Measurements from ENCODE around the gene C1orf210.

C1orf210 gene

DNA sequence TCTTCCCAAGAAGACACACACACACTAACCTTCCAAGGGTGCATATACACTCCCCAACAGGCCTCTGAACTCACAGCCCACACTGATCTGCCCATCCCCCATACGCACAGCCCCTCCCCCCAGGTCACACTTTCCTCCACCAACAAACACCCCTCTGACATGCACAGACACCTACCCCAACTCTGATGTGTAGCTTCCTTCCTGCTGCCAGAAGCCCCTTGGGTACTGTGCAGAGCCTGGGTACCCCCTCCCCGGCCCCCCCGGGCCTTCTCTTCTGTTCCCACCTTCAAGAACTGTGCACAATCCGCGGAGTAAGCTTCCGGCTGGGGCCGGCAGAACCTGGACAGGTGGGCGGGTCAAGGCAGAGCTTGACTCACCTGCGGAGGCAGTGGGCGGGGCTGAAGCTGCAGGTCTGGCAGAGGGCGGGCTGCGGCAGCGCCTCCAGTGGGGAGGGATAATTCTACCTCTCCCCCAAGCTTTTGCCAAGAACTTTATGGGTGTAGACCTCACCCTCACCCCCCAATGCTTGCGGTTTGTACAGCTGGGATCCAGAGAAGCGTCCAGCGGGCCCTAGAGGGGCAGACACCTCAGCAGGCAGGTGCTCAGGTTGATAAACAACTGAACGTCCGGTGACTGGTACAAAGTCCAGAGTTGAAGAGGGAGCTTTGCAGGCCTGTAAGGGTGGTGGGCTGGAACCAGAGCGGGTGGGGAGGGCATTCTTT lies at the start of gene C1orf210:
TSS of gene C1orf210 (minus strand) at position 313 of the 722 bp plus-strand sequence. CDS start 2,311 bp downstream, outside the sequence.
- no peak for DNase-seq (ENCODE audit: low spot score)

- DNase-seq (ENCODE audit: low spot score), result no peak
Observed at GRCh38 chr1:43334453-43335205, 49.2 kb upstream of the C1orf210 start.

DNA sequence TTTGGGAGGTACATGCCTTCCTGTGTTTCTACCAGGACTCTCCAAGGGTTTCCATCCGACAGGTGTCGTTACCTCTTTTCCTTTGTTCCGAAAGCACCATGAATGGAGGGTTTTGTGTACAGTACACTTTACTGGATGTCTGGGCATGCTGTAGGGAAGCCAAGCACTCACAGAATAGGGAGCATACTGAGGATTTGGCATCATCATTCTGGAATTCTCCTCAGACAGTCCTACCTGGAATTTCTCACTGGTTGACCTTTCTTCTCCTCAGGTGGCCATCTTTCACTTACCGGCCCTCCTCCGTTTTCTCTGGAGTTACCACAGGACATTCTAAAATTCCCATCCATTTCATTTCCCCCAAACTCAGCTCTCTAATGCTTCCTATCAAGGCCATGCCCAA lies 46.3 kb upstream of the C1orf210 start:
- DNase-seq (ENCODE audit: low spot score), result no peak

DNA sequence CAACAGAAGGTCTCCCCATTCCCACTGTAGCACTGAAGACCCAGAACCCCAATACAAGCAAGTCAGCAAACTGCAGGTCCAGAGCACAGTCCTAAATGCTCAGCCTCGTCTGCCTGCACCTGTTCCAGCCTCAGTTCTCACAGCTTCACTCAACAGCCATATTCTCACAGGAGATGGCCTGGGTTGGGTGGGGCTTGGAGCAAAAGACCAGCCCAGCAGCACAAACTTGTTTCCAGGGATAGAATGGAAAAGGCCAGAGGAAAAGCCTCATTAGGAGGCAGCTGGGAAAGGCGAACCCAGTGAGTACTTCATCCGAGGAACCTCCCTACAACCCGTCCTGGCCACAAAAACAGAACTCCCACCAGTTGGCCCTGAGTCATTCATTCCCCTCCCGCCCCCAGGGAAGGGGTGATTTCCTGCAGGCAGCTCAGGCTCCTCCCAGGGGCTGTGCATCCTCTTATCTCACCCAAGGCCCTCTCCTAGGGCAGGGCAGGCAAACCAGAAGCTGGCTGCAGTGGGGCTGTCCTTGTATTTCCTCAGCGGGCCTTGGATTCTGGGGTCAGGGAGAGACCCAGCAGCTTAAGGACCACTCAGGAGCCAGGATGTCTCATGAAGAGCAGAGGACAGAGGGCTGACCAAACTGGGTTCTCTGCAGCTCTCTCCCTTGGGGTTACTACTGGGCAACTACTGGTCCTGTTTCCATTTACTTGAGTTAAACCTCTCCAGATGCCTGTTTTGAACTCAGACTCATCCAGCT lies 44.8 kb upstream of the C1orf210 start:
- peak; percentile 80 for DNase-seq (ENCODE audit: low spot score)

DNA sequence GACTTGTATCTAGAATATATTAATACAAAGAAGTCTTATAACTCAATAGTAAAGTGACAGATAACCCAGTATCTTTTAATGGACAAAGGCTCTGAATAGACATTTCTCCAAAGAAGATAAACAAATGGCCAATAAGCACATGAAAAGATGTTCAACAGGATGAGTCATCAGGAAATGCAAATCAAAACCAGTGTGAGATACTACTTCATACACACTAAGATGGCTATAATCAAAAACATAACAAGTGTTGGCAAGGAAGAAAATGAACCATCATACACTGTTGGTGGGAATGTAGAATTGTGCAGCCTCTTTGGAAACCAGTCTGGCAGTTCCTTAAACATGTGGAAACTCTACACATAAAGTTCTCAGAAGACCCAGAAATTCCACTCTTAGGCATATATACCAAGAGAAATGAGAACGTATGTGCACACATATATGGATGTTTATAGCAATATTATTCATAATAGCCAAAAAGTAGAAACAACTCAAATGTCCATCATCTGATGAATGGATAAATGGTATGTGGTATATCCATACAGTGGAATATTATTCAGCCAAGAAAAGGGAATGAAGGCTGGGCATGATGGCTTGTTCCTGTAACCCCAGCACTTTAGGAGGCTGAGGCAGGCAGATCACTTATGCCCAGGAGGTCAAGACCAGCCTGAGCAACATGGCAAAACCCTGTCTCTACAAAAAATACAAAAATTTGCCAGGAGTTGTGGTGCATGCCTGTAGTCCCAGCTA lies 42.3 kb upstream of the C1orf210 start:
- no peak for DNase-seq (ENCODE audit: low spot score)

DNA sequence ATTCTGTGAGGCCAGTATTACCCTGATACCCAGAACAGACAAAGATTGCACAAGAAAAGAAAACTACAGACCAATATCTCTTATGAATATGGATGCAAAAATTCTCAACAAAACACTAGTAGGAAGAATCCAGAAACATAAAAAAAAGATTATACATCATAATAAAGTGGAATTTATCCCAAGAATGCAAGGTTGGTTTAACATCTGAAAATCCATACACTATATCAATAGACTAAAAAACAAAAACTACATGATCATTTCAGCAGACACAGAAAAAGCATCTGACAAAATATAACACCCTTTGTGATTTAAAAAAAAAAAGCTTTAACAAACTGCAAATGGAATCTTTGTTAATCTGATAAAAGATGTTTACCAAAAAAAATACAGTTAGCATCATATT lies 40.0 kb upstream of the C1orf210 start:
- no peak for DNase-seq (ENCODE audit: low spot score)

DNA sequence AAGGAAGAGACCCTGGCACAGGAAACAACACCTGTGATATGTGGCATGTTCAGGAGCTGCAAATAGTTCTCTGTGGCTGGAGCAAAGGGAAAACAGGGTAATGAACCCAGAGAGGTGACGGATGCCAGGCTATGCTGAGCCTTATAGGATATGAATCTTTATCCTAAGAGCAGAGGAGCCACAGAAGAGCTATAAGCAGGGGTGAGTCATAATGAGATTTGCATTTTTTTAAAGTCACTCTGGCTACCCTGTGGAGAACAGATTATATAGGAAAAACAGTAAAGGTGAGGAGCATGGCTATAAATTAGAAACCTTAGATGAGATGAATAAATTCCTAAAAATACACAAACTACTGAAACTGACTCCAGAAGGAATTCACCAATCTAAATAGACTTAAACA lies 39.4 kb upstream of the C1orf210 start:
- DNase-seq (ENCODE audit: low spot score), result no peak

DNA sequence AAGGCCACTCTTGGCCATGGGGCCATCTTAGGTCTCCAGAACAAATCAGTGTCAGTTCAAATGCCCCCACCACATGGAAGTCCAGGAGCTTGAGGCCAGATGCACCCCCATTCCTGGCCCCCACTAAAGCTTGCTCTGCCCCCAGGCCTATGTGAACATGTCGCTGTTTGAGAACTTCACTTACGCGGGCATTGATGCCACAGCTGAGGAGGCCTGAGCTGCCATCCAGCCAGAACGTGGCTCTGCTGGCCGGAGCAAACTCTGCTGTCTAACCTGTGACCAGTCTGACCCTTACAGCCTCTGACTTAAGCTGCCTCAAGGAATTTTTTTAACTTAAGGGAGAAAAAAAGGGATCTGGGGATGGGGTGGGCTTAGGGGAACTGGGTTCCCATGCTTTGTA lies 37.1 kb upstream of the C1orf210 start:
- no peak for DNase-seq (ENCODE audit: low spot score)

- no peak for DNase-seq (ENCODE audit: low spot score)
Observed at GRCh38 chr1:43321331-43321891, 36.0 kb upstream of the C1orf210 start.

- no peak for DNase-seq (ENCODE audit: low spot score)
Observed at GRCh38 chr1:43319766-43320165, 34.4 kb upstream of the C1orf210 start.

- DNase-seq (ENCODE audit: low spot score), result no peak
Observed at GRCh38 chr1:43319288-43319687, 33.9 kb upstream of the C1orf210 start.

DNA sequence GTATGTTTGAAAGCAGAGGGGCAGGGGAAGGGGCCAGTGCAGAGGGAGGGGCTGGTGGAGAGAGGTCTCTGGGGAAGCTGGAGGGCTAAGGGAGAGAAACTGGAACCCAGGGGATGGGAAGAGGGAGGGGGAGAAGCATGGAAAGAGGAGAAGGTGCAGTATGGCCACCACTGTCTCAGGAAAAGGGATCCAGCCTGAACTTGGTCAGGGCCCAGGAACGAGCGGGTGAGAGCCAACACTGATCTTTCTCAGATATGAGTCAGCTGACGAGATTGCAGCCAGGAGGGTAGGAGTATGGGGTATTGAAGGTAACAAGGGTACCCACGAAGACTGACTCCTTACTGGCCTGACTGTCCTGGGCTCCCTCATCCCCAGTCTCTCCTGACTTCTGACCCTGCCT lies 33.5 kb upstream of the C1orf210 start:
- no peak for DNase-seq (ENCODE audit: low spot score)

- DNase-seq (ENCODE audit: low spot score), result no peak
Observed at GRCh38 chr1:43317817-43318471, 32.6 kb upstream of the C1orf210 start.

- DNase-seq (ENCODE audit: low spot score), result no peak
Observed at GRCh38 chr1:43316738-43317520, 31.5 kb upstream of the C1orf210 start.

DNA sequence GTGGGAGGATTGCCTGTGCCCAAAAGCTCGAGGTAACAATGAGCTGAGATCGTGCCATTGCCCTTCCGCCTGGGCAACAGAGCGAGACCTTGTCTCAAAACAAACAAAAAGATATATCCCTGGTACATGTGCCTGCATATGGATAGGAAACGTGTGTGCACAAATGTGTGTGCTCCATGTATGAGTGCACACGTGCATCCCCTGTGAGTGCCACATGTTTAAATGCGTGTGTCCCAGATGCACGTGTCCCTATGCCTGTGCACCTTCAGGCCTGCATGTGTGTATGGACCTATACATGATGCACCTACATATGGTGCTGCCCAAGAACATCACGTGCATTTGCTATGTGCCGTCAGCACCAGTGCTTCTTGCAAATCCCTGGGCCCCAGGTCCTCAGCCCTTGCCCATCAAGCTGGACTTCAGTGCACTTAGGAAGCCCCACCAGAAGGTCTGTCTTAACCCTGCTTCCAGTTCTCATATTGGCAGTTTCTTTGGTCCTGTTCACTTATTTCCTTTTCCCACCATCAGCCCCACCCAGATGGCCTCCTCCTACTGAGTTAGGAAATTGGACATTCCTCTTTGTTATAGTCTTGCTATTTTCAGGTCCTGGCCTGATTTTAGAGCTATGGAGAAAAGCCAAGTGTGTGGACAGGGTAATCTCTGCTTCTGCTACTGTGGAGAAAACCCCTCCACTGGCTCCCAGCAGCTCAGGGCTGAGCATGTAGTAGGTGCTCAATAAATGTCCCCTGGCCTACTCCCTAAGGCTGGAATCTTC lies 30.8 kb upstream of the C1orf210 start:
- DNase-seq (ENCODE audit: low spot score), result no peak

DNA sequence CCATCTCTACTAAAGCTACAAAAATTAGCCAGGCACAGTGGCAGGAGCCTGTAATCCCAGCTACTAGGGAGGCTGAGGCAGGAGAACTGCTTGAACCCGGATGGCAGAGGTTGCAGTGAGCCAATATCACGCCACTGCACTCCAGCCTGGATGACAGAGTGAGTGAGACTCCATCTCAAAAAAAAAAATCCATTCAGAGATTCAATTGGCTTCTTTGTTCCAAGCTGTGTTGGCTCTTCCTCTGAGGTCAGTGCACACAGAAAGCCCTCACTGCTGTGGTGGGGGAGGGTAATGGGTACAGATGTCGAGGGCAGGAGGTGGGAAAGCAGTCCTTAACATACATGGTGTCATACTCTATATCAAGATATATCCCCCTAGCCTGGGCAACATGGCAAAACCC lies 30.1 kb upstream of the C1orf210 start:
- no peak for DNase-seq (ENCODE audit: low spot score)

- no peak for DNase-seq (ENCODE audit: low spot score)
Observed at GRCh38 chr1:43314233-43314632, 28.9 kb upstream of the C1orf210 start.

DNA sequence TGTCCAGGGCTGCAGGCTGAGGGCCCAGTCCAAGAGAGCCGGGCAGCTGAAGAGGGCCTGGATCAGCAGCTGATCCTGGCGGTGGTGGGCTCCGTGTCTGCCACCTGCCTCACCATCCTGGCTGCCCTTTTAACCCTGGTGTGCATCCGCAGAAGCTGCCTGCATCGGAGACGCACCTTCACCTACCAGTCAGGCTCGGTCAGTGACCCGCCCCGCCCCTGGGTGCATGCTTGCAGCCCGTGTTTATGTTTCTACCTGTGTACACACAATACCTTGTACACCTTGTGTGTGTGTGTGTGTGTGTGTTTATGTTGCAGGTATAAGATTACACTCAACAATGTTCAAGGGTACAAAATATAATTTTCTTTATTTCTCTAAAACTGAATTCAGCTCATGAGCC lies 28.4 kb upstream of the C1orf210 start:
- DNase-seq (ENCODE audit: low spot score), result no peak

GRCh38 chr1:43312663-43313515 lies 27.5 kb upstream of the C1orf210 start:
- no peak for DNase-seq (ENCODE audit: low spot score)
